Smooth muscle cell (in vitro differentiated cells): Measurements from ENCODE around the gene RCSD1. TPM values are rescaled to one million over a fixed set of nuclear protein-coding genes. Genes with fewer than 3 reads are reported as not detected.
A peak's percentile ranks its signal among the peaks of the same experiment; 100 is the strongest.

ENCODE experiments used
- DNase-seq: peaks from one replicate; lab custom pipeline; 2025; ENCODE audit not compliant: unreplicated experiment; lab: John Stamatoyannopoulos, UW
- H2AFZ ChIP-seq: fragments of 200-600 bp; sonication (generic); 2 replicates; pipeline ENCODE4 v1.6.0; 2016; ENCODE audit warnings: antibody characterized with exemption, low read depth, mild to moderate bottlenecking
- H3F3A ChIP-seq: fragments of 200-600 bp; sonication (generic); 2 replicates; pipeline ENCODE4 v1.6.0; 2017; ENCODE audit warnings: antibody characterized with exemption, low read depth
- H3K27ac ChIP-seq: fragments of 200-600 bp; sonication (generic); 2 replicates; pipeline ENCODE4 v1.5.1; 2016; ENCODE audit warnings: low read depth, mild to moderate bottlenecking
- H3K27me3 ChIP-seq: fragments of 200-600 bp; sonication (generic); 2 replicates; pipeline ENCODE4 v1.6.1; 2016; ENCODE audit warnings: low read depth, mild to moderate bottlenecking
- H3K36me3 ChIP-seq: fragments of 200-600 bp; sonication (generic); 2 replicates; pipeline ENCODE4 v1.5.1; 2016; ENCODE audit warnings: low read depth
- H3K4me1 ChIP-seq: fragments of 200-600 bp; sonication (generic); 2 replicates; pipeline ENCODE4 v1.5.1; 2016; ENCODE audit warnings: low read depth
- H3K4me2 ChIP-seq: fragments of 200-600 bp; sonication (generic); 2 replicates; pipeline ENCODE4 v1.6.0; 2016; ENCODE audit warnings: mild to moderate bottlenecking
- H3K4me3 ChIP-seq: fragments of 200-600 bp; sonication (generic); 2 replicates; pipeline ENCODE4 v1.5.1; 2016; ENCODE audit warnings: mild to moderate bottlenecking
- H3K79me2 ChIP-seq: fragments of 200-600 bp; sonication (generic); 2 replicates; pipeline ENCODE4 v1.6.0; 2016; ENCODE audit warnings: low read depth, mild to moderate bottlenecking
- H3K9ac ChIP-seq: fragments of 200-600 bp; sonication (generic); 2 replicates; pipeline ENCODE4 v1.6.0; 2016; ENCODE audit warnings: low read depth
- H3K9me3 ChIP-seq: fragments of 200-600 bp; sonication (generic); replicated peaks from 2 replicates; pipeline ENCODE4 v1.5.1; 2016; ENCODE audit warnings: low read depth
- H4K20me1 ChIP-seq: fragments of 200-600 bp; sonication (generic); 2 replicates; pipeline ENCODE4 v1.6.0; 2016; ENCODE audit warnings: low read depth
- WGBS: methylation state at CpG from one replicate; pipeline ENCODE4 v1.1.7; 2016; ENCODE audit warnings: low lambda C conversion rate; 5-methylcytosine and 5-hydroxymethylcytosine counted together
- polyA plus RNA-seq: library from polyadenylated mRNA; unstranded; fragments of >200 nt; fragmentation: Nextera tagmentation; extraction: Ambion mirVana; gene quantifications from 2 replicates; pipeline ENCODE4 v1.2.1, GENCODE V29; 2016
- total RNA-seq: library from RNA; depleted of rRNA; stranded (reverse); fragments of >200 nt; gene quantifications from 2 replicates; pipeline ENCODE4 v1.2.3, GENCODE V29; 2014
- TF ChIP-seq, protein P1 (sequence below): fragments of 200-600 bp; sonication (generic); IDR thresholded peaks from 2 replicates; pipeline ENCODE4 v1.5.1; 2017; ENCODE audit warnings: borderline replicate concordance, mild to moderate bottlenecking, antibody characterized with exemption; ENCODE audit not compliant: insufficient read depth, poor library complexity, severe bottlenecking

RCSD1 gene
- total and polyA plus RNA-seq, 2 experiments from 2014 or later = 0.40 TPM; not detected in 1

DNA sequence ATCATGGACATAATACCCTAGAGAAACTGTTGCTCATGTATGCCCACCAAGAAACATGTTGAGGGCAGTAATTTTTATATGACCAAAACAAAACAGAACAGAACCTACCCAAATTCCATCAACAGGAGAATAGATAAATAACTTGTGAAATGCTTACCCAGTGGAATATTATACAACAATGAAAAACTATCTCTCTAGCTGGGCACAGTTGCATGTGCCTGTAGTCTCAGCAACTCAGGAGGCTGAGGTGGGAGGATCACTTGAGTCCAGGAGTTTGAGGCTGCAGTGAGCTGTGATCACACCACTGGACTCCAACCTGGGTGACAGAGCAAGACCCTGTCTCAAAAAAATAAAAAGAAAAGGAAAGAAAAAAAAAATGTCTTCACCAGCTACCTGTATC is 37.6 kb upstream of the RCSD1 start:
- Histone ChIP-seq H3F3A (no peaks in the 10 kb centered on the region), H3K4me3 (no peak overlapping the region), H3K27ac (no peak overlapping the region), H3K4me2 (no peak overlapping the region), H3K9ac (no peak overlapping the region), H3K27me3 (no peaks in the 10 kb centered on the region), H3K4me1 (no peaks in the 10 kb centered on the region), H4K20me1 (no peaks in the 10 kb centered on the region), H3K79me2 (no peaks in the 10 kb centered on the region), H2AFZ (no peak overlapping the region), H3K9me3 (no peaks in the 10 kb centered on the region), H3K36me3 (no peaks in the 10 kb centered on the region)
- no peak for DNase-seq
- TF ChIP-seq, protein P1, sequence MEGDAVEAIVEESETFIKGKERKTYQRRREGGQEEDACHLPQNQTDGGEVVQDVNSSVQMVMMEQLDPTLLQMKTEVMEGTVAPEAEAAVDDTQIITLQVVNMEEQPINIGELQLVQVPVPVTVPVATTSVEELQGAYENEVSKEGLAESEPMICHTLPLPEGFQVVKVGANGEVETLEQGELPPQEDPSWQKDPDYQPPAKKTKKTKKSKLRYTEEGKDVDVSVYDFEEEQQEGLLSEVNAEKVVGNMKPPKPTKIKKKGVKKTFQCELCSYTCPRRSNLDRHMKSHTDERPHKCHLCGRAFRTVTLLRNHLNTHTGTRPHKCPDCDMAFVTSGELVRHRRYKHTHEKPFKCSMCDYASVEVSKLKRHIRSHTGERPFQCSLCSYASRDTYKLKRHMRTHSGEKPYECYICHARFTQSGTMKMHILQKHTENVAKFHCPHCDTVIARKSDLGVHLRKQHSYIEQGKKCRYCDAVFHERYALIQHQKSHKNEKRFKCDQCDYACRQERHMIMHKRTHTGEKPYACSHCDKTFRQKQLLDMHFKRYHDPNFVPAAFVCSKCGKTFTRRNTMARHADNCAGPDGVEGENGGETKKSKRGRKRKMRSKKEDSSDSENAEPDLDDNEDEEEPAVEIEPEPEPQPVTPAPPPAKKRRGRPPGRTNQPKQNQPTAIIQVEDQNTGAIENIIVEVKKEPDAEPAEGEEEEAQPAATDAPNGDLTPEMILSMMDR = no peak

DNA sequence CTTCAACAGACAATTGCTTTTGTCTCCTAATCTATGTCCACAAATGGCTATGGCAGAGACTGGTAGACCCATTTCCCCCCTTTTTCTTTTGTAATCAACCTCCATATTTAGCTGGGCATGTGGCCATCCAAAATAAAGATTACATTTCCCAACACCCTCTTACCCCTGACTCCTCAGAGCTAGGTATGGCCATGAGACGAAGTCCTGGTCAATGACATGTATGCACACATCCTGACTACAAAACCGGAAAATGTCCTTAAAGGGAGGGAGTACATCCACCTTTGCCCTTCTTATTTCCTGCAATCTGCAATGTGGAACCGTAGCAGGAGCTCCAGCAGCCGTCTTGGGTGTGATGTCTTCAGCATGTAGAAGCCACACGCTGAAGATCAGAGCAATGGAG is 36.2 kb upstream of the RCSD1 start:
- no peak overlapping the region for H2AFZ ChIP-seq
- no peak overlapping the region for H3K4me2 ChIP-seq
- H3K36me3 ChIP-seq = no peaks in the 10 kb centered on the region
- no peaks in the 10 kb centered on the region for H4K20me1 ChIP-seq
- no peak overlapping the region for H3K9ac ChIP-seq
- WGBS = 87% methylated on average over 5 of the region's 5 CpGs
- H3F3A ChIP-seq = no peaks in the 10 kb centered on the region
- no peaks in the 10 kb centered on the region for H3K4me1 ChIP-seq
- TF ChIP-seq, protein P1 = no peak
- DNase-seq = no peak
- H3K79me2 ChIP-seq = no peaks in the 10 kb centered on the region
- no peak overlapping the region for H3K27ac ChIP-seq
- H3K9me3 ChIP-seq = no peaks in the 10 kb centered on the region
- no peaks in the 10 kb centered on the region for H3K27me3 ChIP-seq
- no peak overlapping the region for H3K4me3 ChIP-seq

DNA sequence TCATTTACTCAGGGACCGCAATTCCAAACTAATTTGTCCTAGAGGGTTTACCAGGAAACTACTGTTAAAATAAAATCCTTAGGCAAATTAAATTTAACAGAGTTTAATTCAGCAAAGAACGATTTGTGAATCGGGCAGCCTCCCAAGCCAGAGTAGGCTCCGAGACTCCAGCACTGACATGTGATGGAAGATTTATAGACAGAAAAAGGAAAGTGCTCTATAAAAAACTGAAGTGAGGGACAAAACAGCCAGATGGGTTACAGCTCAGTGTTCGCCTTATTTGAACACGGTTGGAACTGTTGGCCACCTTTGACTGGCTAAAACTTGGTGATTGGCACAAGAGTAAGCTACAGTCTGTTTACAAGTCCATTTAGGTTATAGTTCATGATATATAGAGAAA is 35.2 kb upstream of the RCSD1 start:
- H3K4me3 ChIP-seq = no peak overlapping the region
- TF ChIP-seq, protein P1 = no peak
- H3K36me3 ChIP-seq = no peaks in the 10 kb centered on the region
- no peaks in the 10 kb centered on the region for H3K79me2 ChIP-seq
- DNase-seq = no peak
- H2AFZ ChIP-seq = no peak overlapping the region
- WGBS = 90% methylated on average over 6 of the region's 6 CpGs
- no peaks in the 10 kb centered on the region for H4K20me1 ChIP-seq
- H3K9me3 ChIP-seq = no peaks in the 10 kb centered on the region
- no peak overlapping the region for H3K27ac ChIP-seq
- H3K9ac ChIP-seq = no peak overlapping the region
- H3K4me2 ChIP-seq = no peak overlapping the region
- H3F3A ChIP-seq = no peaks in the 10 kb centered on the region
- H3K27me3 ChIP-seq = no peaks in the 10 kb centered on the region
- no peaks in the 10 kb centered on the region for H3K4me1 ChIP-seq

DNA sequence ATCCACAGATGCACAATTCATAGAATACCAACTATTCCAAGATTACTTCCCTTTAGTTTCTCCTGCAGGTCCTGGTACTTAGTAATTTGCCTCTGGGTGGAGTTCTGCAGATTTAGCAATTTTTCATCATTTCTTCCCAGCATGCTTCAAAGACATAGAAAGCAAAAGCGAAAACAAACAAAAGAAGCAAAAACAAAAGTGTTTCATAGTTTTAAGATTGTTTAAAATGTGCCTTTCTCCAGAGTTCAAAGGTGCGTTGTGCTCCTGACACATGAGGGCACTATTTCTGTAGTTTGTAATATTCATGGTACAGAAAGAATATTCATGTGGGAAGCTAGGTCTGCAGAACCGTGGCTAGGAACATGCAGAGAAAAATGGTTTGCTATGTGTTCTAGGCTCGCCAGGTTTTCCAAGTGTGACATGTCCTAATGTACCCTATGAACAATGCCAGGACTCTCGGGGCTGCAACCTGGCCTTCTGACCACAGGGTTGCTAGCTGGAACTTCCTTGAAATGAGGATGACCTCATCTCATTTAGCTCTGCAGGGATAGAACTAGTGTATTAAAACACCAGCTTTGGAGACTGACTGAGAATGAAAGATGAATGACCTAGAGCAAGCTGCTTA is 30.0 kb upstream of the RCSD1 start:
- WGBS = 60% methylated on average over 5 of the region's 5 CpGs
- peak overlapping the region; percentile 31 for H3K4me2 ChIP-seq
- H3F3A ChIP-seq = no peaks in the 10 kb centered on the region
- no peaks in the 10 kb centered on the region for H4K20me1 ChIP-seq
- DNase-seq = no peak
- no peak overlapping the region for H2AFZ ChIP-seq
- H3K4me3 ChIP-seq = no peak overlapping the region
- H3K27ac ChIP-seq = no peak overlapping the region
- H3K9me3 ChIP-seq = no peaks in the 10 kb centered on the region
- TF ChIP-seq, protein P1 = peak; percentile 46
- no peaks in the 10 kb centered on the region for H3K4me1 ChIP-seq
- H3K9ac ChIP-seq = no peak overlapping the region
- H3K79me2 ChIP-seq = no peaks in the 10 kb centered on the region
- H3K36me3 ChIP-seq = no peaks in the 10 kb centered on the region
- no peaks in the 10 kb centered on the region for H3K27me3 ChIP-seq
